ENCODE results near the gene HESX1.
A peak's percentile ranks its signal among the peaks of the same experiment; 100 is the strongest.

The HESX1 gene

GRCh38 chr3:57199895-57200297 is at the start of gene HESX1:
HESX1 (minus strand) TSS chr3:57199978; CDS start chr3:57199918, 60 bp downstream.
- DNase-seq: no peak

GRCh38 chr3:57244946-57245345 is 45.2 kb upstream of the HESX1 start:
- no peak for DNase-seq

GRCh38 chr3:57234613-57235575 is 35.1 kb upstream of the HESX1 start:
- no peak for DNase-seq

- DNase-seq: no peak
Observed at GRCh38 chr3:57233799-57234198, 34.0 kb upstream of the HESX1 start.

GRCh38 chr3:57230006-57230405 is 30.2 kb upstream of the HESX1 start:
- DNase-seq: no peak

GRCh38 chr3:57227930-57228751 is 28.4 kb upstream of the HESX1 start:
- DNase-seq: peak in 13 of 14 donors; percentile 5 to 71 (median 47)

- DNase-seq: peak; percentile 27 to 94 (median 87)
Observed at GRCh38 chr3:57227204-57227929, 27.6 kb upstream of the HESX1 start, which contains the start of gene APPL1. APPL1 (plus strand) TSS chr3:57227729; CDS start chr3:57227884, 155 bp downstream.

GRCh38 chr3:57226176-57226575 is 26.4 kb upstream of the HESX1 start:
- DNase-seq: no peak

- DNase-seq: no peak
Observed at GRCh38 chr3:57224856-57225255, 25.1 kb upstream of the HESX1 start.

GRCh38 chr3:57221883-57222282 is 22.1 kb upstream of the HESX1 start:
- DNase-seq: no peak

- DNase-seq: no peak
Observed at GRCh38 chr3:57206423-57206822, 6.6 kb upstream of the HESX1 start.

GRCh38 chr3:57194641-57195040 is 5.1 kb downstream of the HESX1 start:
- DNase-seq: no peak

GRCh38 chr3:57192028-57192427 is 7.8 kb downstream of the HESX1 start:
- DNase-seq: no peak

GRCh38 chr3:57184526-57184925 is 15.3 kb downstream of the HESX1 start:
- no peak for DNase-seq

GRCh38 chr3:57179580-57180410 is 20.0 kb downstream of the HESX1 start:
- DNase-seq: no peak

- no peak for DNase-seq
Observed at GRCh38 chr3:57176045-57176444, 23.7 kb downstream of the HESX1 start.

- no peak for DNase-seq
Observed at GRCh38 chr3:57173687-57174086, 26.1 kb downstream of the HESX1 start.

GRCh38 chr3:57170946-57171345 is 28.8 kb downstream of the HESX1 start:
- no peak for DNase-seq

- DNase-seq: peak in 11 of 14 donors; percentile 11 to 68 (median 37)
Observed at GRCh38 chr3:57169872-57170623, 29.7 kb downstream of the HESX1 start.

GRCh38 chr3:57169108-57169507 is 30.7 kb downstream of the HESX1 start:
- DNase-seq: no peak

- no peak for DNase-seq
Observed at GRCh38 chr3:57168151-57168550, 31.6 kb downstream of the HESX1 start.

All from C1 segment of cervical spinal cord (tissue), 14 donors.